Femur (tissue), 1 donor: ENCODE data around the gene LCLAT1.

Experiments used
- DNase-seq: peaks from one replicate; pipeline ENCODE4 v3.0.0-alpha.2; 2017

The LCLAT1 gene

DNA sequence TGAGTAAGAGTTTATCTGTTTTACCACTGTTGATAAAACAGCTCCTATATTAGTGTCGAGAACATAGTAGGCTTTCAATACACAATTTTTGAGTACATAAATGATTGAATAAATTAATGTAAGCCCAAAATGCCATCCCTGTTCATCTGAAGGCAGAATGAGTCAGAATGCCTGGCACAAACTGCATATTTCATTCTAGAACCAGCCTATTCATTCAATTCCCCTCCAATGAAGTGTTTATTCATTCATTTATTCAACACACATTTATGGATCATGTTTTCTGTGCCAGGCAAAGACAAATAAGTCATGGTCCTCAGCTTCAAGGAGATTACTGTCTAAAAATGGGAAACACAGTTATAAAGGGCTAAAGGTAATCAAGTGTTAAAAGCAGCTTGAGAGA lies 22.8 kb upstream of the LCLAT1 start:
- no peak for DNase-seq

DNA sequence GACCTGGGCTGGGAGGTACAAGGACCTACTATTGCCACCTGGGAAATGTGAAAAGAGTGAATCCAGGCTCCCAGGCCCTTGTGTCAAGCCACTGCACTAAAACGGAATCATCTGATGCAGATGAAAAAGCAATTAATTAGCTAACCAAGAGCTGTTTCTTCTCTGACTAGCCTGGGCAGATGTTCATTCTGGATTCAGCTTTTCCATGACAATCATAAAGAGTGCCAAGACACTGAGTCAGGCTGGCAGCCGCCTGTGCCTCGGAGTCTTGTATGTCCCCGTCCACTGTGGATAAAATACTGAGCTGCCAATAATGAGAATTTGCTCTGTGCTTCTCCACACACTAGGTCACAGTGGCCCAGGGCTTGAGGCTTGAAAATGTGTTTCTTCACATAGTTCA lies 21.7 kb upstream of the LCLAT1 start:
- peak; percentile 65 for DNase-seq

DNA sequence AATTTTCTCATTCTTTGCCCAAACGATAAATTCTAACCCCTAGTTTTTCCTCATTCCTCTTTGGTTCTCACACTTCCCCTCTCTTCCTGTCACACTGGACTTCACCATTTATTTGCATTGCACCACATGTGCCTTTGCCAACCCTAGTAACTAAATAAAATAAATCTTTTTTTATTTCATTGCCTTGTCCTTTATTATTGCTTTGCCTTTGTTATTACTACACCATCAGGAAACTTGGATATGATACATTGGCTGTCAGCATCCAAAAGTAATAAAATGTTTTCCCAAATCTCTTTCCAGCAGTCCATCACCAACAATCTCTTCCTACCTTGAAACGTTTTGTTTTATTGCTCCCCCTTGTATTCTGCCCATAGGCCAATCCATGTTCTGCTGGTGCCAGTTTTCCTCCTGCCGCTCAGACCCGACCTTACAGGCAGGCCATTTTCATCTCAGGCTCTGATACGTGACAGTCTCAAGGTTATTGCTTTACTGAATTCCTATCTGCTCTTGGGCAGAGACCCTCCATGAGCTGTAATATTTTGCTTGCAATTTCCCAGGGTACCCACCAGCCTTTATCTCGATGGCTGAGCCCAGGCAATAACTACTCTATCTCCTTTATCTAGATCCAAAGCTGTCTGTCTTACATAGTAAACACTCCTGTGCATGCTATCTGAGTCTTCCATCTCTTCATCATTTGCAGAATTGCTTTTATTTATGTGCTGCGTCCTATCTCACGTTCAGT lies 19.3 kb upstream of the LCLAT1 start:
- no peak for DNase-seq

DNA sequence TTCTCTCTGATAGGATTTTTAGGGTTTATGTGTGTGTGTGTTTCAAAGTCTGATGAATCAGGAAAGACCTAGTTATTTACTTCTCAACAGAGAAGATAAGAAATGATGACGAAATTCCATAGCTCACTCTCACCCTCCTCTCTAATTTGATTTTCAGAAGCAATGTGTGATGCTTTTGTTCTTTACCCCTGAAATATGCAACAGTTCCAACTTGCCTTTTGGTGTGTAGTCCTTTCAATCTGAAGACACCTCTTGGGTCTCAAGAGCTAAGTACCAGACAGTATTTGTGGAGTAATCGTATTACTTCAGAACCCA lies 18.7 kb upstream of the LCLAT1 start:
- DNase-seq: no peak

DNA sequence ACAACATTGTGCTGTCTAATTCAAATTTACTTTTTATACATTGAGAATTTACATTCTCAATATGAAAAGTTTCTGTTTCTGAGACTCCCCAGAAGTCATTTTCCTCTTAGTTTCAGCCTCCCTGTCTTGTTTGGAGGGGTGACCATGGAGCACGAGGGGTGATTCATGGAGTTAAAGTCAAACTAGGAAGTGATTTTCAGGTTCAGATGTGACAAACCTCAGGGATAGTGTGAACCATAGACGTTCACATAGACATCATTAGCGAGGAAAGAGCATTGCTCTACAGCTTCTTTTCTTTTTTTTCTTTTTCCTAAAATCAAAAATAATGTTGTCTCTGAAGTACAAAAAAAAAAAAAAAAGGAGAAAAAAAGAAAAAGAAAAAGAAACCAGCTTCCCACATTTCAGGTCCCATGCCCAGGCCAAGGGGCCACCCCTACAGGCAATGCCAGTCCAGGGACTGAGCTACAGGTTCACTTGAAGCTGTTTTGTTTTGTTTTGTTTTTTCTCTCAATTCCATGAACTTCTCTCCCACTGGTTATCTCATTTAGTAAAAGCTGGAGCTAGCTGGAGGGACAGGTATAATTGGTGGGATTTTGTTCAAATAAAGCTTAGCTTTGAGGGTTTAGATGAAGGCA lies 18.1 kb upstream of the LCLAT1 start:
- DNase-seq: no peak

DNA sequence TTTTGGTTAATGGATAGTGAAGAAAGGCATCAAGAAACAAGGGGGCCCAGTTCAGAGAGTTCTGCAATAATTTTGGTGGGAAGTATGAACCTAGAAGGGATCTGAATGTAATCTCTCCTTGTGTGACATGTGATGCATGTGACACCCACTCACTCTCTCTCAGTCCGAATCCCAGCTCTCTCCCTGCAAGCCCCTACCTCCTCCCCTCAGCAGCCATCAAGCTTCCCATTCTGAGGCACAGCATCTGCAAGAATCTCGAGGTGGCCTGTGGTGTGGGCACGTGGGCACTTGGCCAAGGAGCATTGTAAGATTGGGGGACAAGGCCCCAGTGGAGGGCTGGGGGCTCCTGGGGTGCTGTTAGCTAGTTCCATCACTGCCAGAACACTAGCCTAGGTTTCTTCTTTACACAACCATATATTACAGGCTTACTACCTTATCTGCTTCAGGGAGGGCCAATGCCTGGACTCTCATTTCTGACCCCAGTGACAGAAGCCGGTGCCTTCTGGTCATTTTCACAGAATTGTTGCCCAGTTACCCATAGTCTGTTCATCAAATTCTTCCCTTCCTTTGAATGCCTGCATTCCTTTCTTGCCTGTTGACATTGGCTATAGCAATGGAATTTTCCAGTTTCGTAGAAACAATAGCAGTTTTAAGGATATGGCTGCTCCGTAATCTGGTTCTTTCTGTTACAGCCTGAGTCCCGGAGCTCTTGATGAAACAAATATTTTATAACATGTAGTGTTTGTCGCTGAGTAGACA lies 13.3 kb upstream of the LCLAT1 start:
- no peak for DNase-seq

DNA sequence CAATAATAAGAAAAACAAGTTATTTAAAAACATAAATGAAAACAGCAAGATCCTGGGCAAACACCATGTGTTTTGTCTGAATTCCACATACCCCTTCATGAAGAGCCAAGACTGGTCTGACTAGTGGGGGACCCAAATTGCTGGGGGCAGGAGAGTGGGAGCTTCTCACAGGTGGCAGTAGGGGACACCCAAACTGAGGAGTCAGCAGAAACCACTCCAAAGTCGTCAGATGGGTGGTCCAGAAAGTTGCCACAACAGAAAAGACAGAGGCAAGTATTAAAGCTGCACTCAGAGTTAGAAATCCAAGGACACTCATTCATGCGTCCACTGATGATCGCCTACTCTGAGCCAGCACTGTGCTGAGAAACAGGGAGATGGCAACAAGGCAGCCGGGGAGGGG lies 12.3 kb upstream of the LCLAT1 start:
- DNase-seq: no peak

DNA sequence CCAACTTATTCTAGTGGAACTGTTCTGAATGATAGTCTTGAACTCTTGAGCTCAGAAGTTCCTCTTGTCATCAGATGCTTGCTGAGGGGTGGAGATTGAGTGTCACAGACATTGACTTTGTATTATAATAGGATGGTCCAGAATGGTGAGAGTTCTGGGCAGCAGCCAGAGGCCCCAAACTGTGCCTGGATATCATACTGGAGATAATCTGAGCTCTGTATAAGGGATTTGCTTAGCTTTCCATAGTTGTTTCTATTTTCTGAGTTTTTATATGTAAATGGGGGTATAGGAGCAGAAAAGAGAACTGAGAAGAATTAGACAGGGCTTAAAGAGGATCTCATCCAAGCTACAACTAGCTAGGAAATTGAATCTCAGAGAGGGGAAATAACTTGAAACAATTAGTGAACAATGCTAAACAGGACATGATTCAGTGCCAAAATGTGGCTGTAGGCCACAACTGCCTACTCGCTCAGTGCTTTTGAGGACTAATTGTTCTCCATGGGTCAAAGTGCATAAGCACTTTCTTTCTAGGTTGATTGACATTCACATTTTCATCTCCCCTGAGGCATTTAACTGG lies 10.1 kb upstream of the LCLAT1 start:
- DNase-seq: no peak

DNA sequence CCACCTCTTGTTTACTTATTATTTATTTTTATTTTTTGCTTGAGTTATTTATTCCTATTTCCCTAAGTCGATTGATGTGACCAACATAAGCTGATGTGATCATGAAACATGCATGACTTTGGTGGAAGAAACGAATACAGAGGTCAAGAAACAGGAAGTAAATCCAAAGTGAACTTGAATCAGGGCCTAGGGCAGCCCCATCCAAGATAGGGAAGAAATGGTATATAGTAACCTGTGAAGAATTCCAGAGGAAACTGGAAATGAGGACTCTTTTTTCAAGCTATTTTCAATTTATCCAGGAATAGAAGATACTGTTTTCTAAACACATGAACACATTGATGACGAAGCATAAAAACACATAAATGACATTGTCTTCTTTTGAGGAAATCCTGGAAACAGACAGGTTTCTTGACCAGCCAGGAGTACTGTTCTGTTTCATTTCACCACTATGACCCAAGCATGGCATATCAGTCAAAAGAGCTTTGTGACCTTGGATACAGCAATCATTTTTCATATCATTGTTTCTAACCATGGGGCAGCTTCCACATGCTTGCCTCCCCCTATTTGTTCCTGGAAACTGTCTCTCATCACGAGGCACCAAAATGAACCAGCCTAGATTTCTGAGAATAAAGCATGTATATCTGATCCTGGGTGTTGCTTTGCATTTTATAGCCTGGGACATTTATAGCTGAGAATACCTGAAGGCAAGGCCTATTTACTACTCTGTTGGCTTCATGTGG lies 9.1 kb upstream of the LCLAT1 start:
- no peak for DNase-seq

DNA sequence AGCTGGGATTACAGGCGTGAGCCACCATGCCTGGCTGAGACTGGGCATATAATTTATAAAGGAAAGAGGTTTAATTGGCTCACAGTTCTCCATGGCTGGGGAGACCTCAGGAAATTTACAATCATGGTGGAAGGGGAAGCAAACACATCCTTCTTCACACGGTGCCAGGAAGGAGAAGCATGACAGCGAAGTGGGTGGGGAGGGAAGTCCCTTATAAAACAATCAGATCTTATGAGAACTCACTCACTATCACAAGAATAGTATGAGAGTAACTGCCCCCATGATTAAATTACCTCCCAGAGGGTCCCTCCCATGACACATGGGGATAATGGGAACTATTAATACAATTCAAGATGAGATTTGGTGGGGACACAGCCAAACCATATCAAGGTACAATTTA lies 7.8 kb upstream of the LCLAT1 start:
- DNase-seq: no peak

DNA sequence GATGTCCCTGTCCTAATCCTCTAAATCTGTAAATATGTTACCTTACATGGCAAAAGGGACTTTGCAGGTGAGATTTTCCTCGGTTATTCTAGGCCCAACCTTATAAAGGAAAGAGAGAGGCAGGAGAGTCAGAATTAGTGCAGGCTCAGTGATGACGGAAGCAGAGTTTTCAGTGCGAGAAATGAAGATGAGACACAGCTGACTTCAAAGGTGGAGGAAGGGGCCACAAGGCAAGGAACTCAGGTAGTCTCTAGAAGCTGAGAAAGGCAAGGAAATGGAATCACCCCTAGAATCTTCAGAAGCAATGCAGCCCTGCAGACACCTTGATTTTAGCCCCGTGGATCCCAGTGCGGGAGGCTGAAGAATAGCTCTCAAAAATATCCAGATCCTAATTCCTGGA lies 7.2 kb upstream of the LCLAT1 start:
- no peak for DNase-seq

DNA sequence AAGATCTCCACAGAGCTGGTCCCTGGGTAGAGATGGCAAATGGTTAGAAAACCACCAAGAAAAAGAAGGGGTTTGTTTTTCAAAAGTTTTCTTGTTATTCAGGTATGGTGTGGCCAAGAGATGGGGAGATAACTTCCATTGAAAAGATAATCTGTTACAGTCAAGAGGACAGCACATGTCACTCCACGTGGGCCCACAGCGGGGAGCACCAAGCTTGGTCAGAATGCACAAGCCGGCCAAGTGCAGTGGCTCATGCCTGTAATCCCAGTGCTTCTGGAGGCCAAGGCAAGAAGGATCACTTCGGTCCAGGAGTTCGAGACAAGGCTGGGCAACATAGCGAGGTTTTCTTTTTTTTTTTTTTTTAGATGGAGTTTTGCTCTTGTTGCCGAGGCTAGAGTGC lies 6.0 kb upstream of the LCLAT1 start:
- no peak for DNase-seq

DNA sequence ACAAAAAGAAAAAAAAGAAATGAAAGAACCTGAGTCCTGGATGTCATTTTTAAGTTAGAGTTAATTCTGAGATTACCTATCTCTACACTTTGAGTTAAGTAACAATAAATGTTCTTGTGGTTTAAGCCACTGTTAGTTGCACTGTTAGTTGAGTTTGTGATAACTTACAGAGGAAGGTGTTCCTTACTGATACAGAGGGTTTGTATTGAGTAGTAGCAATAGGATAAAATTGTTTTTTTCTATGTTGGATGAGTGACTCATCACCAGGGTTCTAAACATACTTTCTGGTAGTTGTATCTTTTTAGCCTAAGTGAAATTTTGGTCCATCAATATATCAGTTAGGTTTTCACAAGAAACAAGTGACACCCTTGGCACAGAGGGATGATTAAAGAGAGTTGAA lies 4.0 kb upstream of the LCLAT1 start:
- DNase-seq: no peak

DNA sequence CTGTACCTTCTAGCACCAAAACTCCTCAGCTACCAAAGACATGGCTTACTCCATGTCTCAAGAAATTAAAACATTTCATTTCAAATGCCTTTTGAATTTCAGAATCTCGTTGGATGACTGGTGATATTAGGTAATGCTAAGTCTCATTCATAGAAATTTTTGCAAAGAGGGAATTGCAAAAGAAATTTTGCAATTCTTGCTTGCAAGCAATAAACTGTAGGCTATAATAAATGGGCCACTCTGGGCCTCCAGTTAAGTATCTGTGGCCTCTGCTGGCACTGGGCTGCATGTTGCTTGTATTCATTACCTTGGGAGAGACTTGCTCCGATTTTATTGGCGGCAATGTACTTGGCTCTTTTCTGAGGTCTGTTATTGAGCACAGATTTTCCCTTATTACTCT lies 2.8 kb upstream of the LCLAT1 start:
- no peak for DNase-seq

DNA sequence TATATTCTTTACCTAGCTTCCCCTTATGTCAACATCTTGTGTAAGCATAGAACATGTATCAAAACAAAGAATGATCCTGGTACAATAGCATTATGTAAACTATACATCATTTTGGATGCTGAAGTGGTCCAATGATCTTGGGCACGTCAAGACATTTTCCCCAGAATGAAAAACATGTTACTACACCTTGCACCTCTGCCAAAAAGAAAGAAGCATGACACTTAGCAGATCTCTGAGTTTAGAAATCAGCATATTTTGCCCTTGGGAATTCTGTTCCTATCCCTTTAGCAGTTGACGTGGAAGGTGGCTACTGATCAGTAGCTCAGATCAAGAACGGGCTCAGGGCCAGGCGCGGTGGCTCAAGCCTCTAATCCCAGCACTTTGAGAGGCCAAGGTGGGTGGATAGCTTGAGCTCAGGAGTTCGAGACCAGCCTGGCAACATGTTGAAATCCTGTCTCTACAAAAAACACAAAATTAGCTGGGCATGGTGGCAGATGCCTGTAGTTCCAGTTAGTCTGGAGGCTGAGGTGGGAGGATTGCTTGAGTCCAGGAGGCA lies 1.7 kb upstream of the LCLAT1 start:
- DNase-seq: no peak

DNA sequence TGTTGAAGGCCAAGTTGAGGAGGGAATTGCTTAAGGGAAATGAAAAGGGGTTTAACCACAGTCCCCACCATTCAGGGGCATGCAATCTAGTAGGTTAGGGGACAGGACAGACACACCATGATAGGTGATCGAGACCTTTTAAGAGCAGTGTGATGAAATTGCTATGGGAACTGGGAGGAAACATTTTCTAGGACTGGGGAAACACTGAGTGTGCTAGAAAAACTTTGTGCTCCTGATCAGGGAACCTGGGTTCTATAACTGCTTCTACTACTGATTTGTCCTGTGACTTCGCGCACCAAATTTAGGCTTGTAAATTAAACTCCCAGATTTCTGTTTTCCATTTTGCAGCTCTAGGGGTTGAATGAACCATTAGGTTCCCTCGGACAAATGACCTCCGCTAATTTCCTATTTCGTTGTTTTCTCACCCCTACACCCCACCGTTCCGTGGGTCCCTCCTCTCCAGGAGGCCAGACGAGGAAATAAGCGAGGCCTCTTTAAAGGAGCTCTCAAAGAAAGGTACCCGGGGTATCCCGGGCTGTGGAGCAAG lies 371 bp upstream of the LCLAT1 start:
- no peak for DNase-seq

DNA sequence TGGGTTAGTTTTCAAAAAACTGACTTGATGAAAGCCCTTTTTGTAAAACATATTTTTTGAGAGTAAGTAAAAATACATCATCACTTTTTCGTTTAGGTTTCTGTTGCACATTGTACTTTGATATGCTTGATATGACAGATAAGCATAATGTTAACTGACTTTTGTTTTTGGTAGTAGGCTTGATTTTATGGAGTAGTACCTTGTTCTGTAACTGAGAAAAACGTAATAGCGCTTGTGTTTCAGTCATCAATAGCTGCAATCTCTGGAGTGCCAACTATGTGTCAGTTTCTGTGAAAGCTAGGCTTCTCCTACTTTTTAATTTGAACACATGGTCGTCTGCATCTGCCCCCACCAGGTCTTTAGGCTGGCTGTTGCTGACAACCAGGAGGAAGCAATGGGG lies 1.3 kb downstream of the LCLAT1 start:
- DNase-seq: no peak

DNA sequence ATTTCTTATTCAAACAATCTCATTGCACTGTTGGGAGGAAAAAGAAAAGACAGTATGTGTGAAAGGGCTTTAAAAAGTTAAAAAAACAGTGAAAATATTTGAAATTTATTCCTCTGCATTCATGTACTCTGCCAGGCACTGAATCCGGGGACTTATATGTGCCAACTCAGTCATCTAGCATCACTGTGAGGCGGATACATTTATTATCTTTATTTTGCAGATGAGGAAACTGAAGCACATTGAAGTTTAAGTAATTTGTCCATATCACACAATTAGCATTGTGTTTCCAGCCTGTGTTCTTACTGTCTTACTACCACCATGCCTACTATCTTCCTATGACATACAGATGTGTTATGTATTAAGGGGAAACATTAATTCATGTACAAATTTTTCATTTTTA lies 1.8 kb downstream of the LCLAT1 start:
- DNase-seq: no peak

DNA sequence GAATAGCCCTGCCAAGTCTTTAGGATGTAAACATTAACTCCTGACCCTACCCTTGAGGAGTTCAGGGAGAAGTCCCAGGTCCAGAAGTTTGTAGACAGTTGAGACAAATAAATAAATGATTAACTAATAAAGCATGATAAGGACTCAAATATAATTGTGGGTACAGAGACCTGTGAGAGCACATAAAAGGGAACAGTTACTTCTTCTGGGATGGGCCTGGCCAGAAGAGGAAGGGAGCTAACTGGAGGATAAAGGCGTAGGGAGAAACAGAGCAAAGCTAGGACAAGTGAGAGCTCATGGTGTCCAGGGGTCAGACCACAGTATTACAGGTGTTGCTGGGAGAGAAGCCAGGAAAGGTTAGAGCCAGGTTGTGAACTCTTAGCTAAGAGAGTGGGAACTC lies 3.0 kb downstream of the LCLAT1 start:
- no peak for DNase-seq

DNA sequence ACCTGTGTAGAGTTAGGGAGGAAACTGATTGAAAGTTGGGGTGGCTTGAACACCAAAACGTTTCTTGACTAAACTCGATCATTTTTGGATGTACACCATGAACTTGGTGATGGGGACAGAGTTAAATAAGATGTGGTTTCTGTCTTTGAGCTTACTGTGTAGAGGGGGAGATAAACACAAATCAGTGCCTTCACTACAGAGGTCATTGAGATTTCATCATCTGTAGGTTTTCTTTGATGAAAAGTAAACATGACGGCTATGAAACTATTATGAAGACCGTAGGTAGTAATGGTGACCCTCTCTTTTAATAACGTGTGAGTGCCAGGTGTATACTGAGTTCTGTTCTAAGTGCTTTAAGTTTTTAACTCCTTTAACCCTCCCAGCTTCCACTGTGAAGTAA lies 6.5 kb downstream of the LCLAT1 start:
- DNase-seq: no peak

DNA sequence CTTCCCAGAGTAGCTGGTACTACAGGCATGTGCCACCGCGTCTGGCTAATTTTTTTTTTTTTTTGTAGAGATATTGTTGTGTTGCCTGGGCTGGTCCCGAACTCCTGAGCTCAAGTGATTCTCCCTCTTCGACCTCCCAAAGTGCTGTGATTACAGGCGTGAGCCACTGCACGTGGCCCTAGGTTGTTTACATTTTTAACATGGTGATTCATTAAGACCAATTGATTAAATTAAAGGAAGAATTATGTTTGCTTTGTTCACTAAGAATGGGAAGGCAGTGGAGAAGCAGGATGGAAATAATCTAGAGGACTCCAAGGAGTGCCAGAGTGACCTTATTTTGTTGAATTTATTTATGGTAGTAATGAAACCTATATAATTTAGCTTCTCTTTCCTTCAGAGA lies 7.5 kb downstream of the LCLAT1 start:
- no peak for DNase-seq

DNA sequence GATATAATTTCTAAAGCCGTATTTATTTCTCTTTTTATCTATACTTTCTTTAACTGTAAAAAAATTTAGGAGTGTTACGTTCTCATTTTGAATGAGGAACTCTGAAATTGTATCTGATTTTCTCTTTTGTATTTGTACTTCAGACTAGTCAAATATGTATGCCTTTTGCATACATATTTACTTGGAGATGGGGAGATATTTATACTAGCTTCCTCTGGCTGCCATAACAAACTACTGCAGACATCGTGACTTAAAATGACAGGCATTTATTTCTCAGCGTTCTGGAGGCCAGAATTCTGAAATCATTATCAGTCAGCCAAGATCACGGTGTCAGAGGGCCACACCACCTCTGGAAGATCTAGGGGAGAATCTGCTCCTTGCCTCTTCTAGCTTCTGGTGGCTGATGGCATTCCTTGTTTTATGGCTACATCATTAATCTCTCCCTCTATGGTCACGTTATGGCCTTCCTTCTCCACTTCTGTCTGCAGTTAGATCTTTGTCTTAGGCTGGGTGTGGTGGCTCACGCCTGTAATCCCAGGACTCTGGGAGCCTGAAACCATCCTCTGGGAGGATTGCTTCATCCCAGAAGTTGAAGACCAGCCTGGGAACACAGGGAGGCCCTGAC lies 8.2 kb downstream of the LCLAT1 start:
- DNase-seq: no peak
